ENCODE data around the gene WWC2.

WWC2 gene

GRCh38 chr4:183136855-183137254 lies 37.8 kb downstream of the WWC2 start:
- H2AFZ ChIP-seq (ENCODE audit: low read depth, low read length, severe bottlenecking) = no peak overlapping the region
- no peak overlapping the region for H3K9ac ChIP-seq (ENCODE audit: low read length)
- no peak overlapping the region for H3K4me2 ChIP-seq (ENCODE audit: low read depth, low read length, poor library complexity, severe bottlenecking)
- no peaks in the 10 kb centered on the region for H4K20me1 ChIP-seq (ENCODE audit: low read depth, low read length)
- no peaks in the 10 kb centered on the region for H3K9me3 ChIP-seq (ENCODE audit: insufficient read depth, low read length)
- no peaks in the 10 kb centered on the region for H3K27me3 ChIP-seq (ENCODE audit: low read length)
- no peak overlapping the region for H3K27ac ChIP-seq (ENCODE audit: low read depth, low read length)
- no peak overlapping the region for H3K4me3 ChIP-seq (ENCODE audit: insufficient read depth, low read length, poor library complexity, severe bottlenecking)
- no peaks in the 10 kb centered on the region for H3K9me2 ChIP-seq (replicated peaks; ENCODE audit: insufficient read depth, low read length)
- no peaks in the 10 kb centered on the region for H3K79me2 ChIP-seq (ENCODE audit: insufficient read depth, low read length)
- no peaks in the 10 kb centered on the region for H3F3A ChIP-seq (ENCODE audit: insufficient read depth)
- H3K36me3 ChIP-seq (ENCODE audit: low read length) = no peaks in the 10 kb centered on the region
- TF ChIP-seq EZH2phosphoT487 (conservative IDR thresholded peaks at IDR 0.05; ENCODE audit: low read length) (no peak), CTCF (IDR thresholded peaks at IDR 0.05; ENCODE audit: insufficient read depth, low read length, poor library complexity, severe bottlenecking) (no peak)

- no peak overlapping the region for H2AFZ ChIP-seq (ENCODE audit: low read depth, low read length, severe bottlenecking)
- H3K36me3 ChIP-seq (ENCODE audit: low read length) = no peaks in the 10 kb centered on the region
- no peaks in the 10 kb centered on the region for H3F3A ChIP-seq (ENCODE audit: insufficient read depth)
- no peaks in the 10 kb centered on the region for H3K27me3 ChIP-seq (ENCODE audit: low read length)
- no peak overlapping the region for H3K9ac ChIP-seq (ENCODE audit: low read length)
- H3K79me2 ChIP-seq (ENCODE audit: insufficient read depth, low read length) = no peaks in the 10 kb centered on the region
- H3K9me2 ChIP-seq (replicated peaks; ENCODE audit: insufficient read depth, low read length) = no peaks in the 10 kb centered on the region
- no peak overlapping the region for H3K4me3 ChIP-seq (ENCODE audit: insufficient read depth, low read length, poor library complexity, severe bottlenecking)
- H4K20me1 ChIP-seq (ENCODE audit: low read depth, low read length) = no peaks in the 10 kb centered on the region
- no peak overlapping the region for H3K4me2 ChIP-seq (ENCODE audit: low read depth, low read length, poor library complexity, severe bottlenecking)
- no peaks in the 10 kb centered on the region for H3K9me3 ChIP-seq (ENCODE audit: insufficient read depth, low read length)
- H3K27ac ChIP-seq (ENCODE audit: low read depth, low read length) = no peak overlapping the region
- TF ChIP-seq CTCF (IDR thresholded peaks at IDR 0.05; ENCODE audit: insufficient read depth, low read length, poor library complexity, severe bottlenecking) = no peak
- TF ChIP-seq EZH2phosphoT487 (conservative IDR thresholded peaks at IDR 0.05; ENCODE audit: low read length) = no peak
Measured at GRCh38 chr4:183139058-183139750, 40.1 kb downstream of the WWC2 start.

GRCh38 chr4:183139972-183140570 lies 41.0 kb downstream of the WWC2 start:
- H4K20me1 ChIP-seq (ENCODE audit: low read depth, low read length) = no peaks in the 10 kb centered on the region

More at GRCh38 chr4:183139972-183140570, 41.0 kb downstream of the WWC2 start:
- no peak for TF ChIP-seq CTCF (IDR thresholded peaks at IDR 0.05; ENCODE audit: insufficient read depth, low read length, poor library complexity, severe bottlenecking)
- TF ChIP-seq EZH2phosphoT487 (conservative IDR thresholded peaks at IDR 0.05; ENCODE audit: low read length) = no peak
- Histone ChIP-seq H3K79me2 (ENCODE audit: insufficient read depth, low read length) (no peaks in the 10 kb centered on the region), H3K27me3 (ENCODE audit: low read length) (no peaks in the 10 kb centered on the region), H3K27ac (ENCODE audit: low read depth, low read length) (no peak overlapping the region), H3K36me3 (ENCODE audit: low read length) (no peaks in the 10 kb centered on the region), H3K4me2 (ENCODE audit: low read depth, low read length, poor library complexity, severe bottlenecking) (no peak overlapping the region), H3K9me3 (ENCODE audit: insufficient read depth, low read length) (no peaks in the 10 kb centered on the region), H3F3A (ENCODE audit: insufficient read depth) (no peaks in the 10 kb centered on the region), H3K9ac (ENCODE audit: low read length) (no peak overlapping the region), H3K9me2 (replicated peaks; ENCODE audit: insufficient read depth, low read length) (no peaks in the 10 kb centered on the region), H3K4me3 (ENCODE audit: insufficient read depth, low read length, poor library complexity, severe bottlenecking) (no peak overlapping the region), H2AFZ (ENCODE audit: low read depth, low read length, severe bottlenecking) (no peak overlapping the region)
